Epithelial cell of alveolus of lung (primary cell): ENCODE measurements around the gene ANKRD10. TPM values are rescaled to one million over a fixed set of nuclear protein-coding genes. Genes with fewer than 3 reads are reported as not detected.

ENCODE experiments used
- total RNA-seq: library from RNA; depleted of rRNA; stranded (reverse); fragments of >200 nt; gene quantifications from 2 replicates; pipeline ENCODE4 v1.2.1, GENCODE V29; 2015

ANKRD10 gene
- 27.5 and 140 TPM in 2 replicates for total RNA-seq

DNA sequence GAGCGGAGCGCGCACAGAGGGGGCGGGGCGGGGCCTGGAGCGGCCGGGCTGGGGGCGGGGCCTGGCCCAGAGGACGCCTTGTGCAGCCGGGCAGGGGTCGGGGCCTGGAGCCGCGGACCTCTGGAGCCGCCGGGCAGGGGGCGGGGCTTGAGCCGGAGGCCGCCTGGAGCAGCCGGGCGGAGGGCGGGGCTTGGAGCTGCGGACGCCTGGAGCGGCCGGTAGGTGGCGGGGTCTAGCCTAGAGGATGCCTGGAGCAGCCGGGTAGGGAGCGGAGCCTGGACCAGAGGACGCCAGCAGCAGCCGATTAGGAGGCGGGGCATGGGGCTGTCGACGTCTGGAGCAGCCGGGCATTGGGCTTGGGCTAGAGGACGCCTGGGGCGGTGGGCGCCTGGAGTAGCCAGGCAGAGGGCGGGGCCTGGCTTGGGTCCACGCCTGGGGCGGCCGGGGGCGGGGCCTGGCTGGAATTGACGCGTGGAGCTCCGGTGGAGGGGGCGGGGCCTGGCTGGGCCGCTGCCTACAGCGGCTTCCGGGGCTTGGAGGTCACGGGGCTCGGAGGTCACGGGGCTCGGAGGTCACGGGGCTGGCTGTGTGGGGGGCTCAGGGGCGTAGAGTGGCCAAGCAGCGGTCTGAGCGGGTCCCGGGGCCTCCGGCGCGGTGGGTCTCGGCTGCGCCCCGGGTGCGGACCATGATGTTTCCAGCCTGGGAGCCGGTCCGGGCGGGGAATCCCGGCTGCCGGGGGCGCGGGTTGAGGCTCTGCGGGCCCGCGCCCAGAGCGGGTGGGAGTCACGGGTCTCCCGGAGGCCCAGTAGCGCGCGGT is at the start of gene ANKRD10:
Gene ANKRD10, minus strand, starts transcription at position 13 of the 817 bp plus-strand sequence. CDS start 135 bp downstream, outside the sequence.

Other genes with a start within 250 kb of the ANKRD10 start
- 32.9 and 43.8 TPM in 2 replicates for gene CARS2, start 209.0 kb downstream of the ANKRD10 start, total RNA-seq
- gene ING1, start 201.4 kb downstream of the ANKRD10 start, total RNA-seq: 9.7 and 21.5 TPM in 2 replicates
- gene ARHGEF7, start 200.2 kb upstream of the ANKRD10 start, total RNA-seq: 18.5 and 38.3 TPM in 2 replicates